Nephron progenitor cell (in vitro differentiated cells): ENCODE data around the gene ZNF443.
"Not testable (repeated sequence)": the region's sequence is repeated elsewhere in the genome, so short reads cannot be mapped to it uniquely, and the experiment has no call there.

Experiments
- DNase-seq: peaks from one replicate; pipeline ENCODE4 v3.0.0; 2021
- H3K27ac Mint-ChIP-seq: 2 replicates; pipeline ENCODE4 v1.8.0; 2021; ENCODE audit warnings: mild to moderate bottlenecking, moderate library complexity, mixed read lengths
- H3K27me3 Mint-ChIP-seq: 2 replicates; pipeline ENCODE4 v1.8.0; 2021; ENCODE audit warnings: mild to moderate bottlenecking, low read depth, mixed read lengths; ENCODE audit not compliant: poor library complexity
- H3K36me3 Mint-ChIP-seq: 2 replicates; pipeline ENCODE4 v1.8.0; 2021; ENCODE audit warnings: low read depth, mixed read lengths
- H3K4me1 Mint-ChIP-seq: 2 replicates; pipeline ENCODE4 v1.8.0; 2021; ENCODE audit warnings: mixed read lengths
- H3K4me3 Mint-ChIP-seq: 2 replicates; pipeline ENCODE4 v1.8.0; 2021; ENCODE audit warnings: mild to moderate bottlenecking, moderate library complexity, mixed read lengths
- H3K9me3 Mint-ChIP-seq: 2 replicates; pipeline ENCODE4 v1.8.0; 2021; ENCODE audit warnings: mild to moderate bottlenecking, moderate library complexity, mixed read lengths
- CTCF ChIP-seq: fragments of 200-600 bp; sonication (generic); IDR thresholded peaks from 2 replicates; pipeline ENCODE4 v1.5.0; 2021; ENCODE audit warnings: antibody characterized with exemption

Gene ZNF443

GRCh38 chr19:12482509-12482886 lies 41.7 kb upstream of the ZNF443 start:
- H3K4me1 Mint-ChIP-seq = peaks cover 44% of the 10 kb centered on the region
- peaks cover 45% of the 10 kb centered on the region for H3K36me3 Mint-ChIP-seq
- H3K27me3 Mint-ChIP-seq = peaks cover 10% of the 10 kb centered on the region
- TF ChIP-seq CTCF = no peak
- peak overlapping the region; percentile 71 for H3K4me3 Mint-ChIP-seq
- no peak for DNase-seq
- H3K9me3 Mint-ChIP-seq = peaks cover 43% of the 10 kb centered on the region
- H3K27ac Mint-ChIP-seq = no peak overlapping the region

- Mint-ChIP-seq H3K9me3 (peaks cover 48% of the 10 kb centered on the region), H3K4me1 (peaks cover 44% of the 10 kb centered on the region), H3K27me3 (peaks cover 8% of the 10 kb centered on the region), H3K4me3 (peak overlapping the region; percentile 71), H3K36me3 (peaks cover 47% of the 10 kb centered on the region), H3K27ac (peak overlapping the region; percentile 25)
- no peak for TF ChIP-seq CTCF
- no peak for DNase-seq
These were observed 41.1 kb upstream of the ZNF443 start for GRCh38 chr19:12481781-12482508.

- peaks cover 83% of the 10 kb centered on the region for H3K36me3 Mint-ChIP-seq
- no peak for TF ChIP-seq CTCF
These were observed 37.6 kb upstream of the ZNF443 start for GRCh38 chr19:12478234-12478941.

GRCh38 chr19:12467651-12468050 lies 26.8 kb upstream of the ZNF443 start:
- peaks cover 87% of the 10 kb centered on the region for H3K9me3 Mint-ChIP-seq
- not testable (repeated sequence) for H3K27me3 Mint-ChIP-seq, H3K27ac Mint-ChIP-seq, H3K4me3 Mint-ChIP-seq, H3K4me1 Mint-ChIP-seq, DNase-seq
- peaks cover 85% of the 10 kb centered on the region for H3K36me3 Mint-ChIP-seq

More at GRCh38 chr19:12478234-12478941, 37.6 kb upstream of the ZNF443 start:
- peaks cover 8% of the 10 kb centered on the region for H3K27me3 Mint-ChIP-seq
- peaks cover 24% of the 10 kb centered on the region for H3K4me1 Mint-ChIP-seq
- H3K9me3 Mint-ChIP-seq = peaks cover 79% of the 10 kb centered on the region
- no peak overlapping the region for H3K4me3 Mint-ChIP-seq
- DNase-seq = no peak
- H3K27ac Mint-ChIP-seq = no peak overlapping the region

GRCh38 chr19:12465211-12465610 lies 24.4 kb upstream of the ZNF443 start:
- peaks cover 88% of the 10 kb centered on the region for H3K9me3 Mint-ChIP-seq
- no peak for TF ChIP-seq CTCF
- no peak for DNase-seq
- no peak overlapping the region for H3K4me3 Mint-ChIP-seq
- no peaks in the 10 kb centered on the region for H3K4me1 Mint-ChIP-seq
- H3K27me3 Mint-ChIP-seq = no peaks in the 10 kb centered on the region
- no peak overlapping the region for H3K27ac Mint-ChIP-seq
- H3K36me3 Mint-ChIP-seq = peaks cover 88% of the 10 kb centered on the region

GRCh38 chr19:12464769-12465168 lies 23.9 kb upstream of the ZNF443 start:
- no peak overlapping the region for H3K27ac Mint-ChIP-seq
- H3K36me3 Mint-ChIP-seq = peaks cover 88% of the 10 kb centered on the region
- H3K27me3 Mint-ChIP-seq = no peaks in the 10 kb centered on the region
- DNase-seq = no peak
- no peak overlapping the region for H3K4me3 Mint-ChIP-seq
- no peaks in the 10 kb centered on the region for H3K4me1 Mint-ChIP-seq
- peaks cover 88% of the 10 kb centered on the region for H3K9me3 Mint-ChIP-seq
- no peak for TF ChIP-seq CTCF

- not testable (repeated sequence) for H3K4me3 Mint-ChIP-seq, H3K27me3 Mint-ChIP-seq, DNase-seq, H3K27ac Mint-ChIP-seq, H3K4me1 Mint-ChIP-seq
- peaks cover 88% of the 10 kb centered on the region for H3K9me3 Mint-ChIP-seq
- peaks cover 88% of the 10 kb centered on the region for H3K36me3 Mint-ChIP-seq
These were observed 23.3 kb upstream of the ZNF443 start for GRCh38 chr19:12464139-12464538.
